Activated T-cell treated with anti-CD3 and anti-CD28 coated beads for 4 hours (primary cell): ENCODE data around the gene FER.
"Not testable (repeated sequence)": the region's sequence is repeated elsewhere in the genome, so short reads cannot be mapped to it uniquely, and the experiment has no call there.

ENCODE experiments used
- DNase-seq: peaks from one replicate; pipeline ENCODE4 v3.0.0-alpha.2; 2020

FER gene

DNA sequence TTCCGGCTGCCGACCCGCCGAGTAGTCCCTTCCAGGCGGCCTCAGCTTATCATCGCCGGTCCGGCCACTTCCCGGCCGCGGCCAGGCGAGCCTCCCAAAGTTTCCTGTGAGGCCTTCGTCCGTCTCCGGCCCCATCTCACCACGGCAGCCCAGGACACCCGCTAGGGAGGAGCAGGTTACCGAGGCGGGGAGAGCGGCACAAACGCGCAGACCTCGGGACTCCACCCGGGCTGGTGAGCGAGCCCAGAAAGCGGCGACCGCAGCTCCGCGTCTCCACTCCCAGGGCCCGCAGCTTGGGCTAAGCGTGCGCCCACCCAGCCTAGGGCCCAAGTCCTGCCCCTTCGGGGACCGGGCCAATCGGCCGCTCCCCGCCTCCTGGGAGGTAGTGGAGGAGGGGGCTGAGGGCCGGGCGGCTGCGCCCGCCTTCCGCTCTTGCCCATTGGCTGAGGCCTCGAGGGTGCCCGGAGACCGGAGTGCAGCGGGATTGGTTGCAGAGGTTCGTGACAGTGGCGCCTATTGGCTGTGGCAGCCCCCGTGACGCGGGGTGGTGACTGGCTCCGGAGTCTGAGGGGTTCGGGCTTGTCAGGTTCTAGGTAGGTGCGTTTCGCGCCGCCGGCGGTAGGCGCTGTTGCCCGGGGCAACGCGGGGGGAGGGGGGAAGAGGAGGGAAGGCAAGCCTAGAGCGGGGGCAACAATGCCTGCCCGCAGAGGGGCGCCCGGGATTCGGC, 867 bp downstream of the FER start:
- DNase-seq = peak; percentile 93

DNA sequence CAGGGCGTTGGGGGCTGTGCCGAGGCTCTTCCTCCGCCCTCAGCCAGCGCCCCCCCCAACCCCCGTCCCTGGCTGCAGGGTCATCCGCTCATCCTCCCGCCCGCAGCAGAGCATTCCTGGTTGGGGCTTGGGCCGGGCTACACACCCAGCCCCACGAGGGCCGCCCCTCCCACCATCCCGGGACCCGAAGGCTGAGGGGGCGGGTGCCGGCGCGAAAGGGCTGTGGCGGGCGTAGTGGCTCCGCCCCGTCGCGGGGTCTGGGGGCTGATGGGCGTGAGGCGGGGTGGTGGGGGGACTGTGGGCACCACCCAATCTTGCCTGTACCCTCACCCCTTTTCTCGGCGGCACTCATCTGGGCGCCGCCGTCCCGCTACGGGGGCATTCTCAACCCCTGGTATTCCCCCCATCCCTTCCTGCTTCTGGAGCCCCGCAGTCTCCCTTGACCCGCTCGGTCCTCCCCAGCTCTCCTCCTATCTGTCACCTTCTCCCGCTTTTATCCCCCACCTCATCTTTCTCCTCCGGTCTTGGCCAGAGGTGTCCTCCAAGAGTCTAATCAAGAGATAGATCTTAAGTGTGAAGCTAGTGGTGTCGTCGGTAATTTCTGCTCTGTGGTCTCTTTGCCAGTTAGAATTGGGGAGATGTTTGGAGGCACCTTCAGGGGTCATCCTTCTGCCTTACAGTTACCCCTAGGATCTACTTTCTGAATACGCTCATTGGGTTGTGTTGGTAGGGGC, 1.6 kb downstream of the FER start:
- peak; percentile 42 for DNase-seq

DNA sequence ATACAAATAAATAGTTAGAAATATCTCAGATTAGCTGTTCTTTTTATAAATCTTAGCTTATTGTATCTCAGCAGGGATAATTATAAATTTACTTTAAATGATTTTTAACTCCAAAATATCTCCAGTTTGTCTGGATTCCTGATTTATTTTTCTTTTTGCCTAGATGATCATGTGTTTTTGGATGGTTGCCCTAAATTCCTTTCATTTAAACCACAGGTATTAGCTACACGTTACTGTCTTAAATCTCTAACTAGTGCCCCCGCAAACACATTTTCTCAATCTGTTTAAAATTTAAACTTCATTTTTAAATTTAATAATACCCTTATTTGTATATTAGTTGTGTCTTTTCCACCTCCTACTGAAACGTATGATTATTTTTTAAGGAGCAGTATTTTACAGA, 5.6 kb downstream of the FER start:
- no peak for DNase-seq

DNA sequence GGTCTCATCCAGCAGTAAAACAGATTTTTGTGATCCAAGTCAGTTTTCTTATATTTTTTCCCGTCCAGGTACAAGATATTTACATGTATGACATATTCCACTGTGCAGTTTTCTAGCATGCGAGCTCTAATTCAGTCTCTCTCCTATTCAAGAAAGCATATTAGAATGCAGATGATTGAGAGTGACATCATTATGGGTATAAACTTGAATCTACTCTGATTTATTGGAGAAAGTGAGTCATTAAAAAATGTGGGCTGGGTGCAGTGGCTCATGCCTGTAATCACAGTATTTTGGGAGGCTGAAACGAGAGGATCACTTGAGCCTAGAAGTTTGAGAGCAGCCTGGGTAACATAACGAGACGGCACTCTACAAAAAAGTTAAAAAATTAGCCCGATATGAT, 6.2 kb downstream of the FER start:
- no peak for DNase-seq

DNA sequence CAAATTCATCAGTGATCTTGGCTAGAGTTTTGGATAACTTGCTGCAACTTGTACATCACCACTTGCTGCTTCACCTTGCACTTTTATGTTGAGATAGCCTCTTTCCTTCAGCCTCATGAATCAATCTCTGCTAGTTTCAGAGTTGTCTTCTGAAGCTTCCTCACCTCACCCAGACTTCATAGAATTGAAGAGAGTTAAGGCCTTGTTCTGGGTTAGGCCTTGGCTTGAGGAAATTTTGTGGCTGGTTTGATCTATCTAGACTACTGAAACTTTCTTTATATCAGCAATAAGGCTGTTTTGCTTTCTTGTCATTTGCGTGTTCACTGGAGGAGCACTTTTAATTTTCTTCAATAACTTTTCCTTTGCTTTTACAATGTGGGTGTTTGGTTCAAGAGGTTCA, 12.8 kb downstream of the FER start:
- DNase-seq = no peak

DNA sequence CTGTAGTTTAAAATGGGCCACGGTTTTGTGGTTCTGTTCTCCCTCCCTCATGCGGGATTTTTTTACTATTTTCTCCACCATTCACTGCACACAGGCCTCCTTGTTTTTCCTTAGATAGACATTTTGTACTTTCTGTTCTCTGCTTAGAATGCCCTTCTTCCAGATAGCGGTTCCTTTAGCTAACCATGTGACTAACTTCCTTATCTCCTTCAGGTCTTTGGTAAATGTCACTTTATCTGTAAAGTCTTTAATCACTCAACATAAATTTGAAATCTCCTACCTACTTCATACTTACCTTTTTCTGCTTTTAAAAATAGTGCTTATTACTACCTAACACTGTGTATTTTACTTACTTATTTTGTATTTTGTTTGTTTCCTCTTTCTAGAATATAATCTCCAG, 15.0 kb downstream of the FER start:
- DNase-seq = no peak

DNA sequence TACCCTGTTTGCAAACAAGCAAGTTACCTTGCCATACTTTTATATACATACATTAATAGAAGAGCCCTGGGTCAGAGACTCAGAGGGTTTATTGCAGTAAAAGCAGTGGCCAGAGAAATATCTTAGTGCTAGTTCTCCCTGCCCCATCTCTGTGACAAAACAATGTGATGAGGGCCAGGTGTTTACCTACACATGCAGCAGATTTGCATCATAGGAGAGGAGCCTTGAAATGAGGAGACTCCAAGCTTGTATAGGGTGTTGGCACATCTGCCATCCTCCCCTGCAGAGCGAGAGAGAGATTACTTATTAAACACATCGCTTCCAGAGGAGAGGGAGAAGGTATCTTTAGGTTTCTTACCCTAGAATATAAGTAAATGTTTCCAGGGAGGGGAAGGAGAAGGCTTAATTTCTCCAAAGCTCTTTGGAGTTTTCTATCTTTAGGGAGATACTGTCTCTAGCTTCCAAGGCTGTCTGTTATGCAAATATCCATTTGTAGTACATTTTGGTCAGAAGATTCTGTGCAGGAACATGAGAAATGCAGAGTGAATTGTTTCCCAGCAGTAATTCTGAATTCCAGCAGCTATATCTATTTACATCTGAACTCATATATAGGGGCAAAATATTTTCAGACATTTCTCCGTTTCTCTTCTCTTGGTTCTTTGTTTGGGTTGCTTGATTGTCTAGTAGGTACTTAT, 15.7 kb downstream of the FER start:
- no peak for DNase-seq

DNA sequence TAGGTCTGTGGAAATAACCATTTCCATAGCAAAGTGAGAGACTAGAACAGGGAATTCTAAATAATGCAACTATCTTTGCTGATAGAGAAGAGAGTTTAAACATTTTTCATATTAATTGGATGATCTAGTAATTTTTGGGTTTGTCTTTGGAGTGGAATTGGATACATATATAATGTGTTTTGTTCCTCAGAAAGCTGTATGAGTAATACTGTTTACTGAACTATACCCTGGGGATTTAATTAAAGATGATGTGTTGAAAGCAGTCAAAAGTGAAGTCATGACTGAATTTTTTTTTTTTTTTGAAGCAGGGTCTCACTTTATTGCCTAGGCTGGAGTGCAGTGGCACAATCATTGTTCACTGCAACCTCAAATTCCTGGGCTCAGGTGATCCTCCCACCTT, 17.9 kb downstream of the FER start:
- no peak for DNase-seq

DNA sequence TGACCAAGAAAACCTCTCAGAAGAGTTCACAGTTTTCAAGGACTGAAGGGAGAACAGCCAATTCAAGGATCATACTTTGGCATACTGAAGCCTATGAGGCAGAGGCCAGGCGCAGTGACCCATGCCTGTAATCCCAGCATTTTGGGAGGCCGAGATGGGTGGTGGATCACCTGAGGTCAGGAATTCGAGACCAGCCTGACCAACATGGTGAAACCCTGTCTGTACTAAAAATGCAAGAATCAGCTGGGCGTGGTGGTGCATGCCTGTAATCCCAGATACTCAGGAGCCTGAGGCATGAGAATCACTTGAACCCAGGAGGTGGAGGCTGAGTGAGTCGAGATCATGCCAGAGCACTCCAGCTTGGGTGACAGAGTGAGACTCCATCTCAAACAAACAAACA, 19.2 kb downstream of the FER start:
- not testable (repeated sequence) for DNase-seq

DNA sequence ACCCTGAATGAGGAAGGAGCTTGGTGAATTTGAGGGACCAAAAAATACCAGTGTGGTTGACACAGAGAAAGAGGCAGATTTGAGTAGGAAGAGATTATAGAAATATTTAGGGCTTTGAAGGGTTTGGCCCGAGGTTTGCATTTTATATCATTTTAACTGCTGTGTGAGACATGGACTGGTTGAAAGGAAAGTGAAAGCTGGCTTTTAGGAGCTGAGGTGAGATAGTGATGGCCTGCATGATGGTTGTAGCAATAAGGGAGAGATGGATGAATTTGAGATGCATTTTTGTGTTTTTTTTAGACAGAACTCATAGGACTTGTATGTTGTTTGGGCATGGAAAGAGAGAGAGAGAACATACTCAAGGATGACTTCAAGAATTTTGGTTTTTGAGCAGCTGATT, 21.7 kb downstream of the FER start:
- no peak for DNase-seq

DNA sequence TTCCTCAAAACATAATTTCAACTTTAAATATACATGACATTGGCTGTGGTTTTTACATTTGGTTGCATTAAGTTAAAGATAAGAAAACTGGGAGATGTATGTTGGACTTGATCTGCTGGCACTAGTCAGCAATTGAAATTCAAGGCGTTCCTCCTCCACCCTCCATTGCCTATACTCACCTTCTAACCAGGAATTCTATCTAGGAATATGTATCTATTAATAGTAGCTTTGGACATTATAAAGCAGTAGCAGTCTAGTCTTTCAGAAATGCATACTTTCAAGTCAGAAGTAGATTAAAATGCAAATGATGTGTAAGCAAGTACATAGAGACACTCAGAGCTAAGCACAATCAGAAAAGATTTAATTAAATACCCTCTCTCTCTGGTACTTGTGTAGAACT, 24.9 kb downstream of the FER start:
- DNase-seq = no peak

DNA sequence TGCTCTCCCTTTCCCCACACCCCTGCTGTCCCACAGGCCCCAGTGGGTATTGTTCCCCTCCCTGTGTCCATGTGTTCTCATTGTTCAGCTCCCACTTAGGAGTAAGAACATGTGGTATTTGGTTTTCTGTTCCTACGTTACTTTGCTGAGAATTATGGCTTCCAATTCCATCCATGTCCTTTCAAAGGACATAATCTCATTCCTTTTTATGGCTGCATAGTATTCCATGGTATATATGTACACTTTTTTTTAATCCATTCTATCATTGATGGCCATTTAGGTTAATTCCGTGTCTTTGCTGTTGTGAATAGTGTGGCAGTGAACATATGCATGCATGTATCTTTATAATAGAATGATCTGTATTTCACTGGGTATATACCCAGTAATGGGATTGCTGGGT, 25.6 kb downstream of the FER start:
- no peak for DNase-seq

DNA sequence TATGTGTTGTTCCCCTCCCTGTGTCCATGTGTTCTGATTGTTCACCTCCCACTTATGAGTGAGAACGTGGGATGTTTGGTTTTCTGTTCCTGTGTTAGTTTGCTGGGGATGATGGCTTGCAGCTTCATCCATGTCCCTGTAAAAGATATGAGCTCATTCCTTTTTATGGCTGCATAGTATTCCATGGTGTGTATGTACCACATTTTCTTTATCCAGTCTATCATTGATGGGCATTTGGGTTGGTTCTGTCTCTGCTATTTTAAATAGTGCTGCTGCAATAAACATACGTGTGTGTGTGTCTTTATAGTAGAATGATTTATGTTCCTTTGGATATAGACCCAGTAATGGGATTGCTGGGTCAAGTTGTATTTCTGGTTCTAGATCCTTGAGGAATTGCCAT, 26.4 kb downstream of the FER start:
- not testable (repeated sequence) for DNase-seq

DNA sequence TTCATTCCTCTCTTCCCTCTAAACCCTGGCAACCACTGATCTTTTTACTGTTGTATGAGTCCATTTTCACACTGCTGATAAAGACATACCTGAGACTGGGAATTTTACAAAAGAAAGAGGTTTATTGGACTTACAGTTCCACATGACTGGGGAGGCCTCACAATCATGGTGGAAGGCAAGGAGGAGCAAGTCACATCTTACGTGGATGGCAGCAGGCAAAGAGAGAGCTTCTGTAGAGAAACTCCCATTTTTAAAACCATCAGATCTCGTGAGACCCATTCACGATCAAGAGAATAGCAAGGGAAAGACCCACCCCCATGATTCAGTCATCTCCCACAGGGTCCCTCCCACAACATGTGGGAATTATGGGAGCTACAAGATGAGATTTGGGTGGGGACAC, 29.9 kb downstream of the FER start:
- DNase-seq = not testable (repeated sequence)

DNA sequence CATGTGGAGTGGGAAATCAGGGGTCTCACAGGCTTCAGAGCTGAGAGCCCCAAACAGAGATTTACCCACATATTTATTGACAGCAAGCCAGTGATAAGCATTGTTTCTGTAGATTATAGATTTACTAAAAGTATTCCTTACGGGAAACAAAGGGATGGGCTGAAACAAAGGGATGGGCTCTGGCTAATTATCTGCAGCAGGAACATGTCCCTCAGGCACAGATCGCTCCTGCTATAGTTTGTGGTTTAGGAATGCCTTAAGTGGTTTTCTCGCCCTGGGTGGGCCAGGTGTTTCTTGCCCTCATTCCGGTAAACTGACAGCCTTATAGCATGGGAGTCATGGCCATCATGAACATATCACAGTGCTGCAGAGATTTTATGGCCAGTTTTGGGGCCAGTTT, 36.9 kb downstream of the FER start:
- DNase-seq = not testable (repeated sequence)

DNA sequence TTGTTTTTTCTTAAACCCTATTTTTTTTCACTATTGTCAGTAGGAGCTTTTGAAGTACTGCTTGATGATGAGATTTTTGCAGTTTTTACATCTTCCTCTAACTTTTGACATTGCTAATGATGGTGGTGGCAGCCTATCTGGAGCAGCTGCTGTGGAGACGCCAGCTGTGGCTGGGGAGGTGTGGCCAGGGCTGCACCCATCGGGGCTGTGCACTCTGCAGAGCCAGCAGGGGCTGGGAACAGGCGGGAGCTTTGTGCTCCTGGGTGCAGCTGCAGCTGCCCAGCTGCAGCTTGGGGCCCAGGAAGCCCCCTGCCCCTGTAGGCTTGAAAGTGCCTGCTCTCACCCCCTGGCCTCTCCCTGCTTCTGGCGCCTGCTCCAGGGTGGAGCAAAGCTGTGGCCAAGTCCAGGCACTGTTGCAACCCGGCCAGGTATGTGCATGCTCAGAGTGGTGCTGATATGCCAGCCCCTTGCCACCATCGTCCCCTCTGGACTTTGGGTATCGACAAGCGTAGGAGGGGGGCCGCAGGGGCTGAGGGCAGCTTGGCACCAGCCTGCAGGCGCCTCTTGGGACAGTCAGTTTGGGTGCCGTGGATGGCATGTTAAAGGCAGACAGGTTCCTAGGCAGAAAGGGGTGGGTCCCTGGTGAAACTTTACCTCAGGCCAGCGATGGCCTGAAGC, 39.2 kb downstream of the FER start:
- no peak for DNase-seq

DNA sequence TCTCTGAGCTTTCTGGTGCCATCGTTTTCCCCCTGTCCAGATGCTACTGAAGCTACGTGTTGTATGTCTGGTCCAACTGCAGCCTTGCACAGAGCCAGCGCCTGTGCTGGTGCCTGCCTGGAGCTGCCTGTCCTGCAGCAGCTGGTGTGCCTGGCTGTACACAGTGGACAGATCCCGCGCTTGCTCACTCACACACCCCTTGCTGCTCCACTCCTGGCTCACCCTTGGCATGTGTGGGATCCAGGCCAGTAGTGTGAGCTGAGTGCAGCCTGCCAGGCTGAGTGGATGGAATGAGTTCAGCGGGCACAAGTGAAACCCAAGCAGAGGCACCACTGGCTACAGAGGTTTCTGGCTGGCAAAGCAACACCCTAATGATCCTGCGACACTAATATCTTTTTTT, 40.4 kb downstream of the FER start:
- DNase-seq = no peak

DNA sequence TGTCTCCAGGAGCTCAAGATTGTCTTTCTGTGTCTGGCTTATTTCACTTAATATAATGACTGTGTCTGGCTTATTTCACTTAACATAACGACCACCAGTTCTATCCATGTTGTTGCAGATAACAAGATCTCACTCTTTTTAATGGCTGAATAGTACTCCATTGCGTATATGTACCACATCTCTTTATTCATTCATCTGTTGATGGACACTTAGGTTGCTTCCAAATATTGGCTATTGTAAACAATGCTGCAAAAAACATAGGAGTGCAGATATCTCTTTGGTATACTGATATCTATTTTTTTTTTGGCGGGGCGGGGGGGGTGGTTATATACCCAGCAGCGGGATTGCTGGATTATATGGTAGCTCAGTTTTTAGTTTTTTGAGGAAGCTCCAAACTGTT, 45.5 kb downstream of the FER start:
- no peak for DNase-seq

DNA sequence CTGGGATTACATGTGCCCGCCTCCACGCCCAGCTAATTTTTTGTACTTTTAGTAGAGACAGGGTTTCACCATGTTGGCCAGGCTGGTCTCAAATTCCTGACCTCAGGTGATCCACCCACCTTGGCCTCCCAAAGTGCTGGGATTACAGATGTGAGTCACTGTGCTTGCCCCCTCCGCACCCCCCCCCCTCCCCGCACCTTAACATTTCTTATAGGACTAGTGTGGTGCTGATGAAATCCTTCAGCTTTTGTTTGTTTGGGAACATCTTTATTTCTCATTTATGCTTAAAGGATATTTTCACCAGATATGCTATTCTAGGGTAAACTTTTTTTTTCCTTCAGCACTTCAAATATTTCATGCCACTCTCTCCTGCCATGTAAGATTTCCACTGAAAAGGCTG, 46.7 kb downstream of the FER start:
- DNase-seq = not testable (repeated sequence)

DNA sequence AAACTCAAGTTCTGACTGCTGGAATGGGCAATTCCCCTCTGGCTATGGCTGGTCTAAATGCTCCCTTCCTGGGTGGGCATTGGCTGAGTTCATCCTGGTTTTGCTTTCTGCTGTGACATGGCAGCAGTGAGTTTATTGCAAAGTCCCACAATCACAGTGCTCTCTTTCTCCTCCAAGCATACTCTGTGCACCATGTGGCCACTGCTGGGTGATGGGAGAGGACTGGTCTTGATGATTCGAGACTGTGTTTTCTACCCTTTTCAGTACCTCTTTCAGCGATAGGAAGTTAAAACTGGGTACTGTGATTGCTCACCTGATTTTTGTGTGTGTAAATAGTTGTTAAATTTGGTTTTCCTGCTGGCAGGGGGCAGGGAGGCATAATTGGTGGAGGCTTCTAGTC, 49.7 kb downstream of the FER start:
- DNase-seq = no peak

DNA sequence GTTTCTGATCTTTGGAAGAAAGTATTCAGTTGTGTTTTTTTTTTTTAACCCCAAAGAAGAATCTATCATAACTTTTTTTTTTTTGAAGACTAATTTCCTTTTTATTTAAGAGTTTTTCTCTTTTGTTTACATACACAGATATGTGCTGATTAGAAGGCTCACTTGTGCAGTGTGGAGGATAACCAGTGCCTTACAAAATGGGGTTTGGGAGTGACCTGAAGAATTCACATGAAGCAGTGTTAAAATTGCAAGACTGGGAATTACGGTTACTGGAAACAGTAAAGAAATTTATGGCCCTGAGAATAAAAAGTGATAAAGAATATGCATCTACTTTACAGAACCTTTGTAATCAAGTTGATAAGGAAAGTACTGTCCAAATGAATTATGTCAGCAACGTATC, 50.3 kb downstream of the FER start:
- DNase-seq = no peak

DNA sequence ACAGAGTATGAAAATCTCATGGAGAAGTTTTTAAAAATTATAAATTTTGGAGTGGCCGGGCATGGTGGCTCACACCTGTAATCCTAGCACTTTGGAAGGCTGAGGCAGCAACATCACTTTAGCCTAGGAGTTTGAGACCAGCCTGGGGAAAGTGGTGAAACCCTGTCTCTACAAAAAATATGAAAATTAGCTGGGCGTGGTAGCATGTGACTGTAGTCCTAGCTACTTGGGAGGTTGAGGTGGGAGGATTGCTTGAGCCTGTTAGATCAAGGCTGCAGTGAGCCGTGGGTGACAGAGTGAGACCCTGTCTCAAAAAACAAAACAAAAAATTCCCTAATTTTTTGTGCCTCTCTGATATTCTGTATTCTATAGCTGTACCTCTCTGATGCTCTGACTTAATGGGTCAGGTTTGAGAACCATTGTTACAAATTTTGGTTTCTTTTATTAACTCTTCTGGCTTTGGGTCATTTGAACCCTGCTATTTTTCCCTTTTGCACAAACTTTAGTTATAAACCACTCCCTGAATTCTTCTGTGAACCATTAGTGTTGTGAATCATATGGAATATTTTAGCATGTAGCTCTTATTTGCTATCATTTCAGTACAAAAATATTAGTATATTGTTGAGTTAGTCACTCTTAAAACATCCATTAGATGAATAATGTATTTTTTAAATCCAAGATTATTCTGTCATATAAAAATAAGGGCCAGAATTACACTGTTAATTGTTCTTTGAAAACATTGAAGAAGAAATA, 51.0 kb downstream of the FER start:
- DNase-seq = no peak

DNA sequence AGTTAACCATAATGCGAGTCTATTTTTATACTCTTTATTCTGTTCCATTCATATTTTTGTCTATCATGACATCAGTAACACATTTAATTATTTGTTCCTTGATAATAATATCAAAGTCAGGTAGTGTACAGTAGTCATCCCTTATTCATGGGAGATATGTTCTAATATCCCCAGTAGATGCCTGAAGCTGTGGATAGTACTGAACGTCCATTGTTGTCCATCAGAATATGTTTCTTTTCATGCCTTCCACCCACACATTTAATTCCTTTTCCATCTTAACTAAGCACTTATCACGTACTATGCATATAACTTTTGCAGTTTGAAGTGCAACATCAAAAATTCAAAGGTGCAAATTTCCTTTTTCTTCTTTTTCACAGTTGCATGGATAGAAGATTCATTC, 53.6 kb downstream of the FER start:
- no peak for DNase-seq
